ENCODE data around the gene BBS12.

GRCh38 chr4:122787940-122788339, 55.4 kb downstream of the BBS12 start:
- no peak for TF ChIP-seq POLR2A (IDR thresholded peaks at IDR 0.05; ENCODE audit: low read depth, low read length)
- TF ChIP-seq POLR2AphosphoS5 (IDR thresholded peaks at IDR 0.05; ENCODE audit: low read depth, low read length): no peak
